Skeletal muscle tissue (tissue), 4 donors: Measurements from ENCODE around the gene ELMO3. TPM values are rescaled to one million over a fixed set of nuclear protein-coding genes. Genes with fewer than 3 reads are reported as not detected.

Source experiments
- H3K27ac ChIP-seq: one replicate; pipeline ENCODE4 v1.7.0; 2013; ENCODE audit warnings: mild to moderate bottlenecking, low read depth, low read length, inconsistent platforms
- H3K27me3 ChIP-seq, 3 donors: one replicate each; pipeline ENCODE4 v1.7.0; 2013; ENCODE audit warnings: low read length in 3 of 3; ENCODE audit not compliant: control insufficient read depth in 3 of 3, insufficient read depth in 3 of 3
- H3K36me3 ChIP-seq, 3 donors: one replicate each; pipeline ENCODE4 v1.7.0; 2013; ENCODE audit warnings: low read length in 3 of 3; ENCODE audit not compliant: control insufficient read depth in 3 of 3, insufficient read depth in 3 of 3
- H3K4me1 ChIP-seq, 3 donors: one replicate each; pipeline ENCODE4 v1.7.0; 2013; ENCODE audit warnings: low read length in 3 of 3, mild to moderate bottlenecking in 3 of 3; ENCODE audit not compliant: control insufficient read depth in 3 of 3, insufficient read depth in 3 of 3
- H3K4me3 ChIP-seq, 3 donors: one replicate each; pipeline ENCODE4 v1.7.0; 2013; ENCODE audit warnings: low read length in 3 of 3
- H3K9ac ChIP-seq, 3 donors: one replicate each; pipeline ENCODE4 v1.7.0; 2013; ENCODE audit warnings: low read length in 3 of 3, mild to moderate bottlenecking in 3 of 3, moderate library complexity in 2 of 3, low read depth in 1 of 3
- H3K9me3 ChIP-seq, 3 donors: one replicate each; pipeline ENCODE4 v1.7.0; 2013; ENCODE audit warnings: low read length in 3 of 3; ENCODE audit not compliant: control insufficient read depth in 3 of 3
- total RNA-seq: library from RNA; depleted of rRNA; stranded (reverse); fragments of >200 nt; gene quantifications from one replicate; pipeline ENCODE4 v1.2.3, GENCODE V29; 2014
- donor health status: Osteomylitis.

Gene ELMO3
- total RNA-seq, 1 donor from 2014 or later, result not detected

DNA sequence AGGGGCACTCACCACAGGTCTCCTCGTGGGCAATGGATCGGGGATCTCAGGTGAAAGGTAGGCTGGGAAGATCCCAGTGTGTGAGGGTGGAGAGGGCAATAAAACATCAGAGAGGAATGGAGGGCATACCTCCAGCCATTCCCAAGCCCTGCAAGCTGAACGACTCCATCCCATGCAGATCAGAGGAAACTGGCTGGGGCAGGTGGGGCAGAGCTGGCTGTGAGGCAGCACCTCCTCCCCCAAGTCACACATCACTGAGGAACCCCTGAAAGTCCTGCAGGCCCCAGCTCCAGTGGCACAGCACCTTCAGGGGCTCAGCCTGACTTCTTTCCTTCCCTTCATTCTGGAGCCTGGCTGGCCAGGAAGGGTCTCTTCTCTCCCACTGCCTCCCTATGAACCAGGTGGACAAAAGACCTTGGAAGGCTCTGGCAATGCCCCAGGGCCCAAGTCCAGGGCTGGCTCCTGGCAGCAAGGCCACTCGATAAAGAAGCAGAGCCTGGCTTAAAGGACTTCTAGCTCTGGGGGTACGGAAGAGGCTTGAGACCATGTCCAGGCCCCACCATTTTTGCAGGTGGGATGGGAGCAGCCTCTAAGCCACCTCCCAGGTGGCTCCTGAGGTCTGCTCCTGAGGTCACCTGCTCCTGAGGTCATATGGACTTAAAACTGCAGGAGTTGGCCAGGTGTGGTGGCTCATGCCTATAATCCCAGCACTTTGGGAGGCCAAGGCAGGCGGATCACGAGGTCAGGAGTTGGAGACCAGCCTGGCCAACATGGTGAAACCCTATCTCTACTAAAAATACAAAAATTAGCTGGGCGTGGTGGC lies 14.5 kb downstream of the ELMO3 start:
- H3K4me3 ChIP-seq, result no peak overlapping the region
- no peaks in the 10 kb centered on the region for H3K9me3 ChIP-seq
- H3K27ac ChIP-seq, result no peak overlapping the region
- H3K4me1 ChIP-seq, result peaks cover 46 to 70% (median 57%) of the 10 kb centered on the region in 3 donors
- peaks cover 0 to 7% (median 2%) of the 10 kb centered on the region in 3 donors for H3K36me3 ChIP-seq
- H3K27me3 ChIP-seq, result no peaks in the 10 kb centered on the region
- H3K9ac ChIP-seq, result peak overlapping the region in 1 of 3 donors; percentile 25

GRCh38 chr16:67215706-67216105 lies 16.8 kb downstream of the ELMO3 start:
- H3K36me3 ChIP-seq, result peaks cover 2 to 11% (median 3%) of the 10 kb centered on the region in 3 donors
- no peak overlapping the region for H3K9ac ChIP-seq
- H3K27ac ChIP-seq, result no peak overlapping the region
- no peak overlapping the region for H3K4me3 ChIP-seq
- no peaks in the 10 kb centered on the region for H3K27me3 ChIP-seq
- H3K9me3 ChIP-seq, result no peaks in the 10 kb centered on the region
- H3K4me1 ChIP-seq, result peaks cover 28 to 47% (median 40%) of the 10 kb centered on the region in 3 donors

GRCh38 chr16:67216612-67217490 lies 17.9 kb downstream of the ELMO3 start:
- Histone ChIP-seq H3K36me3 (peaks cover 2 to 7% (median 3%) of the 10 kb centered on the region in 3 donors), H3K9ac (peak overlapping the region in 1 of 3 donors; percentile 9), H3K4me3 (peak overlapping the region in 1 of 3 donors; percentile 22), H3K27ac (no peak overlapping the region), H3K27me3 (no peaks in the 10 kb centered on the region), H3K4me1 (peaks cover 26 to 44% (median 36%) of the 10 kb centered on the region in 3 donors), H3K9me3 (no peaks in the 10 kb centered on the region)

- Histone ChIP-seq H3K4me1 (peaks cover 23 to 33% (median 31%) of the 10 kb centered on the region in 3 donors), H3K36me3 (peaks cover 15 to 25% (median 15%) of the 10 kb centered on the region in 3 donors), H3K27ac (no peak overlapping the region), H3K9ac (no peak overlapping the region), H3K27me3 (no peaks in the 10 kb centered on the region), H3K4me3 (no peak overlapping the region), H3K9me3 (no peaks in the 10 kb centered on the region)
Observed at GRCh38 chr16:67223992-67224391, 25.1 kb downstream of the ELMO3 start.

DNA sequence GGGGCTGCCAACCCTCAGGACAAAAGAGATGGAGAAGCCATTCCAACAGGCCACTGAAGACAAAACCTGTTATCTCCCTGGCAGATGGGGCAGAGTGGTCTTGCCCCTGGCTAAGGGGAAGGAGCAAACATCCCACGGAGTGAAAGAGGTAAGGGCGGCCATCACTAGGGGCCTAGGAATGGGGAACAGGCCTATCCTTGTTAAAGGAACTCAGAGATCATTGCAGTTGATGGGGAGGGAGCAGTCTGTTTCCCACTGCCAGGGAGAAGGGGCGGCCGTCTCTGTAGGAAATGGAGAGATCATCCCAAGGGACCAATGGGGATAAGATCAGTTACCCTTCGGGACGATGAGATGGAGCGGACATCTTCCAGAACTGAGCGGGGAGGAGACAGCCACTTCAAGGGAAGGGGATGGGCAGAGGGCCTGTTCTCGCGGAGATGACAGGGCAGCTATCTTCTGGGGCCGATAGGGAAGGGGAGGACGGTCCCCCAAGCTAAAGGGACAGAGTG lies 27.4 kb downstream of the ELMO3 start:
- no peaks in the 10 kb centered on the region for H3K9me3 ChIP-seq
- no peaks in the 10 kb centered on the region for H3K27me3 ChIP-seq
- H3K4me1 ChIP-seq, result peaks cover 25 to 46% (median 39%) of the 10 kb centered on the region in 3 donors
- peak overlapping the region; percentile 96 to 98 (median 98) for H3K4me3 ChIP-seq
- peak overlapping the region; percentile 81 for H3K27ac ChIP-seq
- H3K36me3 ChIP-seq, result peaks cover 35 to 46% (median 39%) of the 10 kb centered on the region in 3 donors
- peak overlapping the region; percentile 89 to 95 (median 93) for H3K9ac ChIP-seq

DNA sequence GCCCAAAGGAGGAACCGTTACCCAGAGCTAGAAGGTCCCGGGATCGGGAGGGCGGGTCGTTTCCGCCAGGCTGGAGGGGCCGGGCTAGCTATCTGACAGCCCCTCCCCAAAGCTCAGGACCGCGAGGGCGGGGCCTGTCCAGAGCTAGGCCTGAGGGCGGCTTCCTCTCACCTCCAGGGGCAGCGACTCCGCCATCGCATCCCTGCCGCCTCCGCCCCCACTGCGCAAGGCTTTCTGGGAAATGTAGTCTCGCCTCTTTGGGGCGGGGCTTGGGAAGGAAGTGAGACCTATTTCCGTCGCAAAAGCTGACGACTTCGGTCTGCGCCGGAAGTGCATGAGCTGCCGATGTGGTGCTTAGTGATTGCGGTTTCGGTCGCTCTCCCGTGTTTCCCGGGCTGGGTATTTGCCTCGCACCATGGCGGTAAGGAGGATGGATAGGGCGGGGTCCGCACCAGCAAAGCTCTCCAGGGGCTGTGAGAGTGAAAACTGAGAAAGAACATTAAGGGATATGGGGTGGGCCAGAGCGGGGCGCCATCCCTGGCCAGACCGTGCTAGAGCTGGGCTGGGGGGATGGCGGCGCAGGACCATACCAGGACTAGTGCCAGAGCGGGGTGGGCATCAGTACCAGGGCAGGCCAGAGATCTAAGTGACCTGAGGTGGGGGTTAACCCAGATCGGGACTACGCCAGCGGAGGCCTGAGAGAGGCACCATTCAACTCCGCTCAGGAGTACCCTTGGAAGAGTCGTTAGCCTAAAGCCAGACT lies 28.1 kb downstream of the ELMO3 start, which contains the start of gene TMEM208:
TMEM208 (plus strand) TSS at position 327 of the 763 bp plus-strand sequence; CDS start at position 416, 89 bp downstream.
- Histone ChIP-seq H3K9ac (peak within 1 kb of the TSS; percentile 89 to 95 (median 93)), H3K9me3 (no peaks in the 10 kb centered on the region), H3K4me1 (peaks cover 25 to 48% (median 44%) of the 10 kb centered on the region in 3 donors), H3K27ac (peak within 1 kb of the TSS; percentile 81), H3K36me3 (peaks cover 41 to 52% (median 45%) of the 10 kb centered on the region in 3 donors), H3K27me3 (no peaks in the 10 kb centered on the region), H3K4me3 (peak within 1 kb of the TSS; percentile 96 to 98 (median 98))

DNA sequence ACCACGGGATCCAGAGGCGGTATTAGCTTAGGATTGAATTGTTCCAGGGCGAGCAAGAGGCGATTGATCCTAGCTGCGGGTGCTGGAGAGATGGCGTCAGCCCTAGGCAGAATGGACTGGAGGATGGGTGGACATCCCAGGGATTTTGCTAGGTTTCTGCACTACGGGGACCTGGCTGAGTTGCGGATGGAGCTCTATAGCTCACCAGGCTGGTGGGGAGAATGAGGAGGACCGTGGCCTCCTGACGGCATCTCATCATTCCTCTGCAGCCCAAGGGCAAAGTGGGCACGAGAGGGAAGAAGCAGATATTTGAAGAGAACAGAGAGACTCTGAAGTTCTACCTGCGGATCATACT lies 28.6 kb downstream of the ELMO3 start:
- Histone ChIP-seq H3K36me3 (peaks cover 42 to 55% (median 48%) of the 10 kb centered on the region in 3 donors), H3K9ac (peak overlapping the region; percentile 89 to 95 (median 93)), H3K4me1 (peaks cover 25 to 48% (median 44%) of the 10 kb centered on the region in 3 donors), H3K27ac (peak overlapping the region; percentile 81), H3K27me3 (no peaks in the 10 kb centered on the region), H3K9me3 (no peaks in the 10 kb centered on the region), H3K4me3 (peak overlapping the region; percentile 96 to 98 (median 98))

- Histone ChIP-seq H3K27me3 (no peaks in the 10 kb centered on the region), H3K36me3 (peaks cover 43 to 51% (median 45%) of the 10 kb centered on the region in 3 donors), H3K4me1 (peaks cover 25 to 48% (median 41%) of the 10 kb centered on the region in 3 donors), H3K9ac (peak overlapping the region in 2 of 3 donors; percentile 89 to 95), H3K27ac (no peak overlapping the region), H3K9me3 (no peaks in the 10 kb centered on the region), H3K4me3 (peak overlapping the region in 2 of 3 donors; percentile 98)
Observed at GRCh38 chr16:67228034-67228785, 29.3 kb downstream of the ELMO3 start.
